Body of pancreas (tissue), 4 donors: ENCODE measurements around the gene ZC2HC1C.

ENCODE experiments used
- CTCF ChIP-seq, 7 experiments: fragments of 450-650 bp in 4 of 7; fragments of 200-600 bp in 3 of 7; sonication (generic) in 3 of 7; IDR thresholded peaks; one replicate each; pipeline ENCODE4 v1.5.1; 2016 to 2019; ENCODE audit warnings: antibody characterized with exemption in 7 of 7
- POLR2A ChIP-seq, 3 donors: fragments of 450-650 bp; IDR thresholded peaks; one replicate each; pipeline ENCODE4 v1.6.1; 2016; ENCODE audit warnings: antibody characterized with exemption in 3 of 3, mild to moderate bottlenecking in 2 of 3

- TF ChIP-seq CTCF (IDR thresholded peaks at IDR 0.05) (no peak), POLR2A (IDR thresholded peaks at IDR 0.05) (no peak)
These were observed 28.8 kb downstream of the ZC2HC1C start for GRCh38 chr14:75098212-75098611.
